GM18511 (cell line): ENCODE results near the gene RNF145.
"Not testable (repeated sequence)": the region's sequence is repeated elsewhere in the genome, so short reads cannot be mapped to it uniquely, and the experiment has no call there.

Source experiments
- ATAC-seq: cut with Tn5 transposase; IDR thresholded peaks from one replicate; pipeline ENCODE4 v1.9.1; 2021; ENCODE audit warnings: mild to moderate bottlenecking, moderate library complexity; ENCODE audit not compliant: unreplicated experiment

Gene RNF145

DNA sequence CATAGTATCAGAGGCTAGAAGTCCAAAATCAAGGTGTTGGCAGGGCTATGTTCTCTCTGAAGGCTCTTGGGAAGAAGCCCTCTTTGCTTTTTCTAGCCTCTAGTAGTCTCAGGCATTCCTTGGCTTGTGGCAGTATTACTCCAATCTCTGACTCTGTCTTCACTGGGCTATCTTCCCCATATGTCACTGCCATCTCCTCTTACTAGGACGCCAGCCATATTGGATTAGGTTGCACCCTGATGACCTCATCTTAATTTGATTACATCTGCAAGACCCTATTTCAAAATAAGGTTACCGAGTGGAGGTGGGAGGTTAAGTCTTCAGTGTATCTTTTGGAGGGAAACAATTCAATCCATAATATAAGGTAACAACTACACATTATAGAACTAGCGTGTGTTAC is 88.3 kb downstream of the RNF145 start:
- no peak for ATAC-seq

- peak; percentile 74 for ATAC-seq
Observed at GRCh38 chr5:159120446-159120845, 88.9 kb downstream of the RNF145 start.

DNA sequence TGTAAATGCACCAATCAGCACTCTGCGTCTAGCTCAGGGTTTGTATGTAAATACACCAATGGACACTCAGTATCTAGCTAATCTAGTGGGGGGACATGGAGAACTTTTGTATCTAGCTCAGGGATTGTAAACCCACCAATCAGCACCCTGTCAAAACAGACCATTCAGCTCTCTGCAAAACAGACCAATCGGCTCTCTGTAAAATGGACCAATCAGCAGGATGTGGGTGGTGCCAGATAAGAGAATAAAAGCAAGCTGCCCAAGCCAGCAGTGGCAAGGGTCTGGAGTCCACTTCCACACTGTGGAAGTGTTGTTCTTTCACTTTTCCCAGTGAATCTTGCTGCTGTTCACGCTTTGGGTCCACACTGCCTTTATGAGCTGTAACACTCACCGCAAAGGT is 89.5 kb downstream of the RNF145 start:
- not testable (repeated sequence) for ATAC-seq

- ATAC-seq = not testable (repeated sequence)
Observed at GRCh38 chr5:159118958-159119659, 90.2 kb downstream of the RNF145 start.

GRCh38 chr5:159113405-159113804 is 95.9 kb downstream of the RNF145 start:
- ATAC-seq = no peak

DNA sequence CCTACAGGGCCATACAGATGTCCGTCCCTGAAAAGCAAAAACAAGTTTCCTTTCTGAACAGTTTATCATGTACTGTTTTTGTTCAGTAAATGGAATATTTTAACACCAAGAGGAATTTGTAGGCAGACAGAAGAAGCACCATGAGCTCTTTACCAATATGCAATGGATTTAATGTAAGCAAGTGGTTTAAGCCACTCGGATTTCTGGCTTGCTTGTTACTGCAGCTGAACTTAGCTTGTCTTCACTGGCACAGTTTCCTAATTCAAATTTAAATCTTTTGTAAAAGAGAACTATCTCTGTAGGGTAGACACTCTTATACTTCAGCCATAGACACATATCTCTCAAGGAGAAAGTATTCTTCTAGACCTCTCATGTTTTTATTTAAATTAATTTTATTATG is 96.9 kb downstream of the RNF145 start:
- no peak for ATAC-seq
